Liver (tissue), 9 donors: ENCODE results near the gene BEST1. TPM values are rescaled to one million over a fixed set of nuclear protein-coding genes. Genes with fewer than 3 reads are reported as not detected.

Source experiments
- DNase-seq: peaks from one replicate; pipeline ENCODE4 v3.0.0-alpha.2; 2017; ENCODE audit warnings: low spot score
- H3K27ac ChIP-seq, 2 donors: one replicate each; pipeline ENCODE4 v1.7.0; 2013; ENCODE audit warnings: inconsistent platforms in 2 of 2, low read length in 2 of 2, control low read depth in 1 of 2, low read depth in 1 of 2, mild to moderate bottlenecking in 1 of 2
- H3K27me3 ChIP-seq, 4 donors: one replicate each; pipeline versions ENCODE4 v1.6.1 to v1.7.0; 2013; ENCODE audit warnings: low read length in 3 of 4, inconsistent platforms in 1 of 4, mild to moderate bottlenecking in 1 of 4, moderate library complexity in 1 of 4; ENCODE audit not compliant: control insufficient read depth in 4 of 4, insufficient read depth in 4 of 4
- H3K36me3 ChIP-seq, 4 donors: one replicate each; pipeline versions ENCODE4 v1.6.1 to v1.7.0; 2013; ENCODE audit warnings: low read length in 3 of 4, mild to moderate bottlenecking in 3 of 4, low read depth in 1 of 4, moderate library complexity in 1 of 4; ENCODE audit not compliant: control insufficient read depth in 4 of 4, insufficient read depth in 3 of 4
- H3K4me1 ChIP-seq, 4 donors: one replicate each; pipeline versions ENCODE4 v1.6.1 to v1.7.0; 2013; ENCODE audit warnings: low read length in 3 of 4, mild to moderate bottlenecking in 3 of 4, moderate library complexity in 1 of 4; ENCODE audit not compliant: control insufficient read depth in 4 of 4, insufficient read depth in 4 of 4
- H3K4me3 ChIP-seq, 3 donors: one replicate each; pipeline versions ENCODE4 v1.6.1 to v1.7.0; 2013; ENCODE audit warnings: low read length in 3 of 3, control low read depth in 1 of 3, low read depth in 1 of 3, mild to moderate bottlenecking in 1 of 3
- H3K9ac ChIP-seq, 2 donors: one replicate each; pipeline ENCODE4 v1.7.0; 2013; ENCODE audit warnings: low read length in 2 of 2, mild to moderate bottlenecking in 2 of 2, moderate library complexity in 2 of 2, control low read depth in 1 of 2, low read depth in 1 of 2
- H3K9me3 ChIP-seq, 4 donors: one replicate each; pipeline versions ENCODE4 v1.6.1 to v1.7.0; 2013; ENCODE audit warnings: low read length in 3 of 4; ENCODE audit not compliant: control insufficient read depth in 4 of 4
- EGR1 ChIP-seq, 2 donors: IDR thresholded peaks; 2 replicates each; pipeline ENCODE4 v1.6.1; 2016 to 2018; ENCODE audit warnings: antibody characterized with exemption in 2 of 2, low read depth in 2 of 2
- FOXA1 ChIP-seq: IDR thresholded peaks from 2 replicates; pipeline ENCODE4 v1.6.1; 2016; ENCODE audit warnings: antibody characterized with exemption
- FOXA2 ChIP-seq: IDR thresholded peaks from 2 replicates; pipeline ENCODE4 v1.6.1; 2016; ENCODE audit warnings: antibody characterized with exemption
- GABPA ChIP-seq, 2 donors: IDR thresholded peaks in 1 of 2; conservative IDR thresholded peaks in 1 of 2; 2 replicates each; pipeline ENCODE4 v1.6.1; 2016; ENCODE audit warnings: antibody characterized with exemption in 2 of 2, mild to moderate bottlenecking in 1 of 2, moderate library complexity in 1 of 2
- HNF4A ChIP-seq, 2 donors: conservative IDR thresholded peaks; 2 replicates each; pipeline ENCODE4 v1.6.1; 2016; ENCODE audit warnings: antibody characterized with exemption in 2 of 2, mild to moderate bottlenecking in 2 of 2
- HNF4G ChIP-seq: IDR thresholded peaks from 2 replicates; pipeline ENCODE4 v1.6.1; 2016; ENCODE audit warnings: antibody characterized with exemption
- JUND ChIP-seq, 2 donors: IDR thresholded peaks; 2 replicates each; pipeline ENCODE4 v1.6.1; 2016; ENCODE audit warnings: antibody characterized with exemption in 2 of 2
- NR2F2 ChIP-seq: IDR thresholded peaks from 2 replicates; pipeline ENCODE4 v1.6.1; 2016; ENCODE audit warnings: antibody characterized with exemption
- RAD21 ChIP-seq, 2 donors: IDR thresholded peaks; 2 replicates each; pipeline ENCODE4 v1.6.1; 2016; ENCODE audit warnings: antibody characterized with exemption in 2 of 2, mild to moderate bottlenecking in 2 of 2
- RXRA ChIP-seq, 2 donors: IDR thresholded peaks; 2 replicates each; pipeline ENCODE4 v1.6.1; 2017 to 2018; ENCODE audit warnings: antibody characterized with exemption in 2 of 2, mild to moderate bottlenecking in 1 of 2
- SP1 ChIP-seq: IDR thresholded peaks from 2 replicates; pipeline ENCODE4 v1.6.1; 2018; ENCODE audit warnings: antibody characterized with exemption, mild to moderate bottlenecking
- TAF1 ChIP-seq: conservative IDR thresholded peaks from 2 replicates; pipeline ENCODE4 v1.6.1; 2016; ENCODE audit warnings: antibody characterized with exemption, mild to moderate bottlenecking
- YY1 ChIP-seq: IDR thresholded peaks from 2 replicates; pipeline ENCODE4 v1.6.1; 2016; ENCODE audit warnings: antibody characterized with exemption, mild to moderate bottlenecking
- WGBS: extraction: QIAGEN DNeasy Blood & Tissue Kit; methylation state at CpG from one replicate; pipeline ENCODE4 v1.1.7; 2013; 5-methylcytosine and 5-hydroxymethylcytosine counted together
- polyA plus RNA-seq, 2 donors: library from polyadenylated mRNA; stranded (reverse) in 1 of 2; unstranded in 1 of 2; fragments of 200-250 nt in 1 of 2; fragments of >200 nt in 1 of 2; fragmentation: Nextera tagmentation in 1 of 2; extraction: Ambion mirVana in 1 of 2; gene quantifications; one replicate each; pipeline versions ENCODE4 v1.2.1 to v1.2.3, GENCODE V29; 2013 to 2015
- total RNA-seq, 2 donors: library from RNA; depleted of rRNA; stranded (reverse); fragments of >200 nt; gene quantifications; one replicate each; pipeline ENCODE4 v1.2.3, GENCODE V29; 2014
- TF ChIP-seq, protein P1 (sequence below): fragments of 150-350 bp; IDR thresholded peaks from 2 replicates; pipeline ENCODE4 v1.5.1; 2017; ENCODE audit warnings: improper control_type of control experiment, low read depth, low read length; ENCODE audit not compliant: missing input control
- TF ChIP-seq, protein P2 (sequence below): IDR thresholded peaks from 2 replicates; pipeline ENCODE4 v1.6.1; 2016; ENCODE audit warnings: antibody characterized with exemption
- TF ChIP-seq, protein P3 (sequence below): IDR thresholded peaks from 2 replicates; pipeline ENCODE4 v1.6.1; 2016; ENCODE audit warnings: antibody characterized with exemption
- TF ChIP-seq, protein P4 (sequence below): IDR thresholded peaks from 2 replicates; pipeline ENCODE4 v1.6.1; 2016; ENCODE audit warnings: antibody characterized with exemption
- TF ChIP-seq, protein P5 (sequence below): IDR thresholded peaks from 2 replicates; pipeline ENCODE4 v1.6.1; 2016; ENCODE audit warnings: antibody characterized with exemption, mild to moderate bottlenecking
- donor health status: healthy.
- donor health status: healthy.
- donor health status: healthy.
- donor health status: healthy.
- donor health status: healthy.

BEST1 gene
- total and polyA plus RNA-seq, 4 donors, result 0.22 to 1.6 (median 1.1) TPM

DNA sequence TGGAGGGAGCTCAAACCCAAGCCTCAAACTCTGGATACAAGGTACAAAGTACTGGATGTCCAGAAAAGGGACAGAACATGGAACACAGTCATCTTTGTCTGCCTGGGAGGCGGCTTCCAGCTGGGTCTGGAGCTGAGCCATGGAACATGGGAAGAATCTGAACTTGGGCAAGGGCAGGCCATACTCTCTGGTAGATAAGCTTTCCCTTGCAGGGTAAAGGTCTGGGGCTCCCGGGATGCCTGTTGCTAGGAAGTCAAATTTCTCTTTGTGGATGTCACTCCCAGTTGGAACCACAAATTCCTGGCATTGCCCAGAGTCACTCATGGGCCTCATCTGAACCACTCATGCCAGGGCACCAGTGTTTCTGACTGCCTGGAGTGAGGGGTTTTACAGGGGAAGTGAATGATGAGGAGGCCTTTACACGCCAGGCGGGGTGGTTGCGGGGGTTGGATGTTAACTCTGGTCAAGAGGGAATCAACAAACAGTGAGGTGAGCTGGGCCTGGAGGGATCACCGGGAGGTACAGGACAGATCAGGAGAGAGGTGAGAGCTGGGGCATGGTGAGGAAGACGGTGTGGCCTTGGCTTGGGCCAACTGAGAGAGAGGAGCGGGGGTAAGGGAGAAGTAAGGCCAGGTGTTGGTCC, 11.5 kb downstream of the BEST1 start:
- no peaks in the 10 kb centered on the region for H3K9me3 ChIP-seq
- H3K36me3 ChIP-seq, result peaks cover 0 to 16% (median 13%) of the 10 kb centered on the region in 4 donors
- DNase-seq, result peak; percentile 33
- no peaks in the 10 kb centered on the region for H3K27me3 ChIP-seq
- peak overlapping the region in 1 of 2 donors; percentile 26 for H3K27ac ChIP-seq
- 76% methylated on average over 8 of the region's 8 CpGs for WGBS
- no peak overlapping the region for H3K9ac ChIP-seq
- peak; percentile 43 for TF ChIP-seq HNF4G
- no peak for TF ChIP-seq FOXA1
- peak; percentile 46 for TF ChIP-seq NR2F2
- no peak for TF ChIP-seq YY1
- peak in 1 of 2 donors; percentile 30 for TF ChIP-seq RAD21 (IDR thresholded peaks at IDR 0.05)
- TF ChIP-seq, protein P1, sequence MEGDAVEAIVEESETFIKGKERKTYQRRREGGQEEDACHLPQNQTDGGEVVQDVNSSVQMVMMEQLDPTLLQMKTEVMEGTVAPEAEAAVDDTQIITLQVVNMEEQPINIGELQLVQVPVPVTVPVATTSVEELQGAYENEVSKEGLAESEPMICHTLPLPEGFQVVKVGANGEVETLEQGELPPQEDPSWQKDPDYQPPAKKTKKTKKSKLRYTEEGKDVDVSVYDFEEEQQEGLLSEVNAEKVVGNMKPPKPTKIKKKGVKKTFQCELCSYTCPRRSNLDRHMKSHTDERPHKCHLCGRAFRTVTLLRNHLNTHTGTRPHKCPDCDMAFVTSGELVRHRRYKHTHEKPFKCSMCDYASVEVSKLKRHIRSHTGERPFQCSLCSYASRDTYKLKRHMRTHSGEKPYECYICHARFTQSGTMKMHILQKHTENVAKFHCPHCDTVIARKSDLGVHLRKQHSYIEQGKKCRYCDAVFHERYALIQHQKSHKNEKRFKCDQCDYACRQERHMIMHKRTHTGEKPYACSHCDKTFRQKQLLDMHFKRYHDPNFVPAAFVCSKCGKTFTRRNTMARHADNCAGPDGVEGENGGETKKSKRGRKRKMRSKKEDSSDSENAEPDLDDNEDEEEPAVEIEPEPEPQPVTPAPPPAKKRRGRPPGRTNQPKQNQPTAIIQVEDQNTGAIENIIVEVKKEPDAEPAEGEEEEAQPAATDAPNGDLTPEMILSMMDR, result no peak
- peak; percentile 41 to 78 for TF ChIP-seq RXRA (IDR thresholded peaks at IDR 0.05)
- TF ChIP-seq, protein P2, sequence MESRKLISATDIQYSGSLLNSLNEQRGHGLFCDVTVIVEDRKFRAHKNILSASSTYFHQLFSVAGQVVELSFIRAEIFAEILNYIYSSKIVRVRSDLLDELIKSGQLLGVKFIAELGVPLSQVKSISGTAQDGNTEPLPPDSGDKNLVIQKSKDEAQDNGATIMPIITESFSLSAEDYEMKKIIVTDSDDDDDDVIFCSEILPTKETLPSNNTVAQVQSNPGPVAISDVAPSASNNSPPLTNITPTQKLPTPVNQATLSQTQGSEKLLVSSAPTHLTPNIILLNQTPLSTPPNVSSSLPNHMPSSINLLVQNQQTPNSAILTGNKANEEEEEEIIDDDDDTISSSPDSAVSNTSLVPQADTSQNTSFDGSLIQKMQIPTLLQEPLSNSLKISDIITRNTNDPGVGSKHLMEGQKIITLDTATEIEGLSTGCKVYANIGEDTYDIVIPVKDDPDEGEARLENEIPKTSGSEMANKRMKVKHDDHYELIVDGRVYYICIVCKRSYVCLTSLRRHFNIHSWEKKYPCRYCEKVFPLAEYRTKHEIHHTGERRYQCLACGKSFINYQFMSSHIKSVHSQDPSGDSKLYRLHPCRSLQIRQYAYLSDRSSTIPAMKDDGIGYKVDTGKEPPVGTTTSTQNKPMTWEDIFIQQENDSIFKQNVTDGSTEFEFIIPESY, result no peak
- TF ChIP-seq, protein P3, sequence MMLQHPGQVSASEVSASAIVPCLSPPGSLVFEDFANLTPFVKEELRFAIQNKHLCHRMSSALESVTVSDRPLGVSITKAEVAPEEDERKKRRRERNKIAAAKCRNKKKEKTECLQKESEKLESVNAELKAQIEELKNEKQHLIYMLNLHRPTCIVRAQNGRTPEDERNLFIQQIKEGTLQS, result no peak
- peak; percentile 76 for TF ChIP-seq SP1
- peak; percentile 47 to 78 for TF ChIP-seq HNF4A (conservative IDR thresholded peaks at IDR 0.05)
- H3K4me3 ChIP-seq, result no peak overlapping the region
- H3K4me1 ChIP-seq, result peaks cover 0 to 24% (median 17%) of the 10 kb centered on the region in 4 donors

DNA sequence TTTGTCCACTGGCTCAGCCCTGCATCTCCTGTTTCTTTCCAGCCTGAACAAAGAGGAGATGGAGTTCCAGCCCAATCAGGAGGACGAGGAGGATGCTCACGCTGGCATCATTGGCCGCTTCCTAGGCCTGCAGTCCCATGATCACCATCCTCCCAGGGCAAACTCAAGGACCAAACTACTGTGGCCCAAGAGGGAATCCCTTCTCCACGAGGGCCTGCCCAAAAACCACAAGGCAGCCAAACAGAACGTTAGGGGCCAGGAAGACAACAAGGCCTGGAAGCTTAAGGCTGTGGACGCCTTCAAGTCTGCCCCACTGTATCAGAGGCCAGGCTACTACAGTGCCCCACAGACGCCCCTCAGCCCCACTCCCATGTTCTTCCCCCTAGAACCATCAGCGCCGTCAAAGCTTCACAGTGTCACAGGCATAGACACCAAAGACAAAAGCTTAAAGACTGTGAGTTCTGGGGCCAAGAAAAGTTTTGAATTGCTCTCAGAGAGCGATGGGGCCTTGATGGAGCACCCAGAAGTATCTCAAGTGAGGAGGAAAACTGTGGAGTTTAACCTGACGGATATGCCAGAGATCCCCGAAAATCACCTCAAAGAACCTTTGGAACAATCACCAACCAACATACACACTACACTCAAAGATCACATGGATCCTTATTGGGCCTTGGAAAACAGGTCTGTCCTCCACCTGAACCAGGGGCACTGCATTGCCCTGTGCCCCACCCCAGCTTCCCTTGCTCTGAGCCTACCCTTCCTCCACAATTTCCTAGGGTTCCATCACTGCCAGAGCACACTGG, 12.3 kb downstream of the BEST1 start:
- no peak overlapping the region for H3K4me3 ChIP-seq
- H3K9me3 ChIP-seq, result no peaks in the 10 kb centered on the region
- H3K36me3 ChIP-seq, result peaks cover 0 to 16% (median 13%) of the 10 kb centered on the region in 4 donors
- 89% methylated on average over 12 of the region's 12 CpGs for WGBS
- H3K9ac ChIP-seq, result no peak overlapping the region
- no peak for DNase-seq
- peaks cover 0 to 24% (median 17%) of the 10 kb centered on the region in 4 donors for H3K4me1 ChIP-seq
- H3K27ac ChIP-seq, result peak overlapping the region; percentile 26 to 63
- H3K27me3 ChIP-seq, result no peaks in the 10 kb centered on the region
- TF ChIP-seq FOXA2, result no peak
- no peak for TF ChIP-seq FOXA1
- no peak for TF ChIP-seq HNF4G
- TF ChIP-seq YY1, result no peak
- TF ChIP-seq, protein P3, result no peak
- TF ChIP-seq SP1, result no peak
- no peak for TF ChIP-seq TAF1
- TF ChIP-seq HNF4A (conservative IDR thresholded peaks at IDR 0.05), result no peak
- no peak for TF ChIP-seq RXRA (IDR thresholded peaks at IDR 0.05)
- TF ChIP-seq, protein P4, sequence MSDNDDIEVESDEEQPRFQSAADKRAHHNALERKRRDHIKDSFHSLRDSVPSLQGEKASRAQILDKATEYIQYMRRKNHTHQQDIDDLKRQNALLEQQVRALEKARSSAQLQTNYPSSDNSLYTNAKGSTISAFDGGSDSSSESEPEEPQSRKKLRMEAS, result no peak
- TF ChIP-seq, protein P2, result no peak
- TF ChIP-seq, protein P5, sequence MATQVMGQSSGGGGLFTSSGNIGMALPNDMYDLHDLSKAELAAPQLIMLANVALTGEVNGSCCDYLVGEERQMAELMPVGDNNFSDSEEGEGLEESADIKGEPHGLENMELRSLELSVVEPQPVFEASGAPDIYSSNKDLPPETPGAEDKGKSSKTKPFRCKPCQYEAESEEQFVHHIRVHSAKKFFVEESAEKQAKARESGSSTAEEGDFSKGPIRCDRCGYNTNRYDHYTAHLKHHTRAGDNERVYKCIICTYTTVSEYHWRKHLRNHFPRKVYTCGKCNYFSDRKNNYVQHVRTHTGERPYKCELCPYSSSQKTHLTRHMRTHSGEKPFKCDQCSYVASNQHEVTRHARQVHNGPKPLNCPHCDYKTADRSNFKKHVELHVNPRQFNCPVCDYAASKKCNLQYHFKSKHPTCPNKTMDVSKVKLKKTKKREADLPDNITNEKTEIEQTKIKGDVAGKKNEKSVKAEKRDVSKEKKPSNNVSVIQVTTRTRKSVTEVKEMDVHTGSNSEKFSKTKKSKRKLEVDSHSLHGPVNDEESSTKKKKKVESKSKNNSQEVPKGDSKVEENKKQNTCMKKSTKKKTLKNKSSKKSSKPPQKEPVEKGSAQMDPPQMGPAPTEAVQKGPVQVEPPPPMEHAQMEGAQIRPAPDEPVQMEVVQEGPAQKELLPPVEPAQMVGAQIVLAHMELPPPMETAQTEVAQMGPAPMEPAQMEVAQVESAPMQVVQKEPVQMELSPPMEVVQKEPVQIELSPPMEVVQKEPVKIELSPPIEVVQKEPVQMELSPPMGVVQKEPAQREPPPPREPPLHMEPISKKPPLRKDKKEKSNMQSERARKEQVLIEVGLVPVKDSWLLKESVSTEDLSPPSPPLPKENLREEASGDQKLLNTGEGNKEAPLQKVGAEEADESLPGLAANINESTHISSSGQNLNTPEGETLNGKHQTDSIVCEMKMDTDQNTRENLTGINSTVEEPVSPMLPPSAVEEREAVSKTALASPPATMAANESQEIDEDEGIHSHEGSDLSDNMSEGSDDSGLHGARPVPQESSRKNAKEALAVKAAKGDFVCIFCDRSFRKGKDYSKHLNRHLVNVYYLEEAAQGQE, result no peak
- TF ChIP-seq NR2F2, result no peak
- TF ChIP-seq GABPA (IDR thresholded peaks at IDR 0.05 in 1 of 2, conservative IDR thresholded peaks at IDR 0.05 in 1 of 2), result no peak
- TF ChIP-seq EGR1 (IDR thresholded peaks at IDR 0.05; ENCODE audit: low read depth in 2 of 2), result no peak
- no peak for TF ChIP-seq RAD21 (IDR thresholded peaks at IDR 0.05)
- no peak for TF ChIP-seq JUND (IDR thresholded peaks at IDR 0.05)
